ENCODE results near the gene CPN2. TPM values are rescaled to one million over a fixed set of nuclear protein-coding genes. Genes with fewer than 3 reads are reported as not detected.

Gene CPN2
- total and polyA plus RNA-seq, 2 donors (not counting 1 experiment from before 2014, with no cell fraction given), result not detected

Other genes starting within 250 kb of the CPN2 start
- 2.4 and 3.6 TPM in 2 replicates for gene HES1, start 215.2 kb downstream of the CPN2 start, total RNA-seq
- 60.3 and 119 TPM in 2 replicates for gene HES1, start 215.2 kb downstream of the CPN2 start, polyA plus RNA-seq
- gene LRRC15, start 18.4 kb upstream of the CPN2 start, total RNA-seq, result not detected in 2 replicates
- gene LRRC15, start 18.4 kb upstream of the CPN2 start, polyA plus RNA-seq, result not detected in 2 replicates
- gene GP5, start 47.9 kb upstream of the CPN2 start, total RNA-seq, result 0.15 and 0.22 TPM in 2 replicates
- gene GP5, start 47.9 kb upstream of the CPN2 start, polyA plus RNA-seq, result 0.01 and 0.06 TPM in 2 replicates
- 61.0 and 61.1 TPM in 2 replicates for gene ATP13A3, start 135.7 kb upstream of the CPN2 start, total RNA-seq
- gene ATP13A3, start 135.7 kb upstream of the CPN2 start, polyA plus RNA-seq, result 6.1 and 12.2 TPM in 2 replicates